Thyroid gland (tissue), 4 donors: Measurements from ENCODE around the gene PACS1.

Experiments
- CTCF ChIP-seq, 6 experiments: fragments of 200-600 bp in 3 of 6; fragments of 450-650 bp in 3 of 6; sonication (generic) in 3 of 6; IDR thresholded peaks; one replicate each; pipeline ENCODE4 v1.5.1; 2016 to 2019; ENCODE audit warnings: antibody characterized with exemption in 6 of 6, mild to moderate bottlenecking in 2 of 6, inconsistent platforms in 1 of 6, moderate library complexity in 1 of 6
- POLR2A ChIP-seq, 2 donors: fragments of 450-650 bp; IDR thresholded peaks; one replicate each; pipeline ENCODE4 v1.6.1; 2017; ENCODE audit warnings: antibody characterized with exemption in 2 of 2, mild to moderate bottlenecking in 2 of 2, moderate library complexity in 1 of 2

GRCh38 chr11:66184728-66185127 lies 114.7 kb downstream of the PACS1 start:
- no peak for TF ChIP-seq POLR2A (IDR thresholded peaks at IDR 0.05)
- no peak for TF ChIP-seq CTCF (IDR thresholded peaks at IDR 0.05)
